CD14-positive monocyte (primary cell): ENCODE results near the gene PDZRN3. TPM values are rescaled to one million over a fixed set of nuclear protein-coding genes. Genes with fewer than 3 reads are reported as not detected.

Source experiments
- DNase-seq, 3 donors: peaks; one replicate each; pipeline ENCODE4 v3.0.0-alpha.2; 2011 to 2022
- H2AFZ ChIP-seq: 2 replicates; pipeline ENCODE4 v1.6.0; 2012; ENCODE audit warnings: mild to moderate bottlenecking, low read depth, low read length, inconsistent platforms; ENCODE audit not compliant: insufficient read depth, poor library complexity, severe bottlenecking
- H3K27ac ChIP-seq, 2 donors: 1 replicate in 1 of 2; 2 replicates in 1 of 2; pipeline ENCODE4 v1.5.1; 2012 to 2013; ENCODE audit warnings: low read length in 2 of 2, control low read depth in 1 of 2, inconsistent platforms in 1 of 2, low read depth in 1 of 2, mild to moderate bottlenecking in 1 of 2
- H3K27me3 ChIP-seq, 2 donors: one replicate each; pipeline versions ENCODE4 v1.6.0 to v1.6.1; 2011 to 2013; ENCODE audit warnings: low read length in 2 of 2; ENCODE audit not compliant: control insufficient read depth in 2 of 2, insufficient read depth in 2 of 2
- H3K36me3 ChIP-seq, 2 donors: replicated peaks in 1 of 2; 1 replicate in 1 of 2; 2 replicates in 1 of 2; pipeline versions ENCODE4 v1.5.1 to v1.6.1; 2012 to 2013; ENCODE audit warnings: low read length in 2 of 2, control low read depth in 1 of 2, inconsistent platforms in 1 of 2, mild to moderate bottlenecking in 1 of 2; ENCODE audit not compliant: insufficient read depth in 2 of 2, control insufficient read depth in 1 of 2
- H3K4me1 ChIP-seq, 2 donors: 1 replicate in 1 of 2; 2 replicates in 1 of 2; pipeline versions ENCODE4 v1.5.1 to v1.6.1; 2012 to 2013; ENCODE audit warnings: low read length in 2 of 2, control low read depth in 1 of 2, inconsistent platforms in 1 of 2, mild to moderate bottlenecking in 1 of 2, moderate library complexity in 1 of 2; ENCODE audit not compliant: insufficient read depth in 2 of 2, control insufficient read depth in 1 of 2
- H3K4me2 ChIP-seq: replicated peaks from 2 replicates; pipeline ENCODE3; 2012; ENCODE audit warnings: low read length, moderate library complexity, mild to moderate bottlenecking; ENCODE audit not compliant: poor library complexity, severe bottlenecking; ENCODE audit errors: extremely low read depth
- H3K4me3 ChIP-seq, 3 experiments: fragments of 200-600 bp in 1 of 3; sonication (generic) in 1 of 3; replicated peaks in 1 of 3; 1 replicate in 2 of 3; 2 replicates in 1 of 3; pipeline ENCODE4 v1.5.1; 2011 to 2013; ENCODE audit warnings: low read length in 3 of 3, mild to moderate bottlenecking in 3 of 3, control low read depth in 2 of 3, low read depth in 2 of 3, inconsistent platforms in 1 of 3, moderate library complexity in 1 of 3
- H3K79me2 ChIP-seq: 2 replicates; pipeline ENCODE4 v1.6.0; 2012; ENCODE audit warnings: mild to moderate bottlenecking, control low read depth, inconsistent platforms, low read length, moderate library complexity; ENCODE audit not compliant: insufficient read depth
- H3K9ac ChIP-seq: 2 replicates; pipeline ENCODE4 v1.6.0; 2017; ENCODE audit warnings: low read length, mild to moderate bottlenecking; ENCODE audit not compliant: insufficient read depth, poor library complexity, severe bottlenecking
- H3K9me3 ChIP-seq, 2 donors: replicated peaks in 1 of 2; 1 replicate in 1 of 2; 2 replicates in 1 of 2; pipeline versions ENCODE4 v1.5.1 to v1.6.1; 2012 to 2013; ENCODE audit warnings: low read length in 2 of 2, control low read depth in 1 of 2; ENCODE audit not compliant: control insufficient read depth in 1 of 2, insufficient read depth in 1 of 2
- H4K20me1 ChIP-seq: 2 replicates; pipeline ENCODE4 v1.6.0; 2012; ENCODE audit warnings: mild to moderate bottlenecking, low read length, control low read depth, moderate library complexity; ENCODE audit not compliant: insufficient read depth
- H3K27ac Mint-ChIP-seq, 7 donors: one replicate each; pipeline ENCODE4 v1.8.0; 2020; ENCODE audit warnings: mild to moderate bottlenecking in 7 of 7, mixed read lengths in 7 of 7, moderate library complexity in 6 of 7, inconsistent platforms in 2 of 7
- H3K27me3 Mint-ChIP-seq, 3 donors: one replicate each; pipeline ENCODE4 v1.8.0; 2021 to 2022; ENCODE audit warnings: low read depth in 3 of 3, mild to moderate bottlenecking in 3 of 3, mixed read lengths in 3 of 3, moderate library complexity in 3 of 3, inconsistent platforms in 1 of 3
- H3K36me3 Mint-ChIP-seq, 2 donors: one replicate each; pipeline ENCODE4 v1.8.0; 2020; ENCODE audit warnings: mixed read lengths in 2 of 2, inconsistent platforms in 1 of 2, mild to moderate bottlenecking in 1 of 2
- H3K4me1 Mint-ChIP-seq: one replicate; pipeline ENCODE4 v1.8.0; 2020; ENCODE audit warnings: mild to moderate bottlenecking, mixed read lengths
- H3K4me3 Mint-ChIP-seq, 2 donors: one replicate each; pipeline ENCODE4 v1.8.0; 2020; ENCODE audit warnings: mild to moderate bottlenecking in 2 of 2, mixed read lengths in 2 of 2, moderate library complexity in 1 of 2
- H3K9me3 Mint-ChIP-seq, 7 donors: one replicate each; pipeline ENCODE4 v1.8.0; 2020 to 2022; ENCODE audit warnings: mixed read lengths in 7 of 7, mild to moderate bottlenecking in 6 of 7, moderate library complexity in 6 of 7, inconsistent platforms in 2 of 7
- WGBS: methylation state at CpG from one replicate; pipeline ENCODE4 v1.1.5; 2013; ENCODE audit warnings: missing lambda C conversion rate; ENCODE audit not compliant: insufficient coverage; 5-methylcytosine and 5-hydroxymethylcytosine counted together
- intact Hi-C, 2 donors: fragments of 100-400 bp; cut with micrococcal nuclease; formaldehyde crosslinking; loops; one replicate each; pipeline versions ENCODE4 v1.15.0 to v1.15.1; 2023
- polyA plus RNA-seq, 3 donors: library from polyadenylated mRNA; depleted of rRNA in 1 of 3; unstranded in 2 of 3; stranded (reverse) in 1 of 3; fragments of 300-500 nt in 2 of 3; fragments of >200 nt in 1 of 3; fragmentation: Illumina TruSeq in 2 of 3; gene quantifications; 1 replicate in 2 of 3; 2 replicates in 1 of 3; pipeline ENCODE4 v1.2.3, GENCODE V29; 2012 to 2021
- TF ChIP-seq, protein P1 (sequence below): fragments of 200-600 bp; IDR thresholded peaks from one replicate; pipeline ENCODE4 v1.8.0; 2022; ENCODE audit warnings: antibody characterized with exemption, mild to moderate bottlenecking

PDZRN3 gene
- polyA plus RNA-seq, 3 donors: not detected

DNA sequence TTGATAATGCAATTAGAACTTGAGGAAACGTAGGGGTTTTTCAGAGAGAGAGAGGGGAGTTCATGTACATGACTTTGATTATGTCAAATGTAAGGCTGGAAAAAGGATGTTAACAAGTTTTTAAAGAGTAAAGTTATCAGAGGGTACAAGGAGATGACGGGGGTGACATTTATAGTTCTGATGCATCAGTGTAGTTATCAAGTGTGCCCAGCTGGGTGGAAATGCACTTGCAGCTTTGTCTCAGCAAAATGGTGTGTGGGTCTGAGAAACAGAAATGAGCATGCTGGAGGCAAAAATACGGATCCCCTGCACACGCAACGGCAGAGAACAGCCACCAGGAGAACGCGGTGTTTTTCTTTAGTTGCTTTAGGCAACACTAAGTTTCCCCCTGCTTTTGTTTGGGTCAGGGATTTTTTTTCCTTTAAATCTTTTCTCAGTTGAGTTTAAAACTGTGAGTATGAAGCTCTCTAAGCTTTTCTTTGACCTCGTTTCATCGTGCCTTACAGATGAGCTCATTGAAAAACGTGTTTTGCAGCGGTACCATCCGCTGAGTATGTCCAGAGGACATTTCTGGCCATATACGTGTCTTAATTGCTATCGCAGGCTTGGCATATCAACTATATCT, 205.4 kb downstream of the PDZRN3 start:
- Mint-ChIP-seq H3K9me3 (peaks cover 0 to 6% (median 2%) of the 10 kb centered on the region in 7 donors), H3K4me1 (no peaks in the 10 kb centered on the region), H3K27me3 (peaks cover 0 to 13% (median 12%) of the 10 kb centered on the region in 3 donors), H3K36me3 (no peaks in the 10 kb centered on the region), H3K27ac (no peak overlapping the region), H3K4me3 (no peak overlapping the region)
- H3K9me3 ChIP-seq: no peaks in the 10 kb centered on the region
- H2AFZ ChIP-seq: no peak overlapping the region
- H3K79me2 ChIP-seq: no peaks in the 10 kb centered on the region
- 82% methylated on average over 10 of the region's 14 CpGs for WGBS
- no peak overlapping the region for H3K9ac ChIP-seq
- H3K4me2 ChIP-seq: no peak overlapping the region
- H3K4me3 ChIP-seq: no peak overlapping the region
- no peaks in the 10 kb centered on the region for H3K27me3 ChIP-seq
- intact Hi-C loops: no loop called here
- H3K4me1 ChIP-seq: no peaks in the 10 kb centered on the region
- no peak overlapping the region for H3K27ac ChIP-seq
- no peaks in the 10 kb centered on the region for H4K20me1 ChIP-seq
- TF ChIP-seq, protein P1, sequence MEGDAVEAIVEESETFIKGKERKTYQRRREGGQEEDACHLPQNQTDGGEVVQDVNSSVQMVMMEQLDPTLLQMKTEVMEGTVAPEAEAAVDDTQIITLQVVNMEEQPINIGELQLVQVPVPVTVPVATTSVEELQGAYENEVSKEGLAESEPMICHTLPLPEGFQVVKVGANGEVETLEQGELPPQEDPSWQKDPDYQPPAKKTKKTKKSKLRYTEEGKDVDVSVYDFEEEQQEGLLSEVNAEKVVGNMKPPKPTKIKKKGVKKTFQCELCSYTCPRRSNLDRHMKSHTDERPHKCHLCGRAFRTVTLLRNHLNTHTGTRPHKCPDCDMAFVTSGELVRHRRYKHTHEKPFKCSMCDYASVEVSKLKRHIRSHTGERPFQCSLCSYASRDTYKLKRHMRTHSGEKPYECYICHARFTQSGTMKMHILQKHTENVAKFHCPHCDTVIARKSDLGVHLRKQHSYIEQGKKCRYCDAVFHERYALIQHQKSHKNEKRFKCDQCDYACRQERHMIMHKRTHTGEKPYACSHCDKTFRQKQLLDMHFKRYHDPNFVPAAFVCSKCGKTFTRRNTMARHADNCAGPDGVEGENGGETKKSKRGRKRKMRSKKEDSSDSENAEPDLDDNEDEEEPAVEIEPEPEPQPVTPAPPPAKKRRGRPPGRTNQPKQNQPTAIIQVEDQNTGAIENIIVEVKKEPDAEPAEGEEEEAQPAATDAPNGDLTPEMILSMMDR: no peak
- DNase-seq: no peak
- no peaks in the 10 kb centered on the region for H3K36me3 ChIP-seq

DNA sequence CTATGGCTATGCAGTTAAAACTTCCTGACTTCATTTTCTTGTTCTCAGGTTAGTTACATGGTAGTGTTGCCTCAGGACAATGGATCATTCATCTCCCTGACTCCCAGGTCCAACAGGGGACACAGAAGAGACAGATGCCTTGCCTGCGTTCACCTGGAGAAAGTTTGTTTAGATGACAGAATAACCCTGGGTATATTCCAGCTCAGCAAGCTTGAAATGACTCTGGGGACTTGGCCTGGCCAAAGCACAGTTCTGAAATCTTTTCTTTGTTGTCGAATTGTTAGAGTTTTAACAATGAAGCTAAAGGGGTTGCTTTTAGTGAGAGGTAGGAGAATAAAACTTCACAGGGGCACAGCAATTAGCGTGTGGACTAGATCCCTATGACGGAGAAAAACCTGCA, 206.1 kb downstream of the PDZRN3 start:
- no peak overlapping the region for H3K27ac Mint-ChIP-seq
- no peaks in the 10 kb centered on the region for H3K36me3 Mint-ChIP-seq
- no peak for DNase-seq
- H3K4me1 Mint-ChIP-seq: no peaks in the 10 kb centered on the region
- no peak overlapping the region for H3K4me3 Mint-ChIP-seq
- no peak overlapping the region for H3K4me2 ChIP-seq
- no peak overlapping the region for H2AFZ ChIP-seq
- TF ChIP-seq, protein P1: no peak
- no peaks in the 10 kb centered on the region for H3K79me2 ChIP-seq
- no peak overlapping the region for H3K27ac ChIP-seq
- H4K20me1 ChIP-seq: no peaks in the 10 kb centered on the region
- H3K4me3 ChIP-seq: no peak overlapping the region
- peaks cover 0 to 11% (median 8%) of the 10 kb centered on the region in 3 donors for H3K27me3 Mint-ChIP-seq
- no peaks in the 10 kb centered on the region for H3K27me3 ChIP-seq
- peaks cover 0 to 7% (median 2%) of the 10 kb centered on the region in 7 donors for H3K9me3 Mint-ChIP-seq
- 67% methylated on average over 1 of the region's 4 CpGs for WGBS
- no peaks in the 10 kb centered on the region for H3K4me1 ChIP-seq
- H3K36me3 ChIP-seq: no peaks in the 10 kb centered on the region
- no peak overlapping the region for H3K9ac ChIP-seq
- intact Hi-C loops: no loop called here
- H3K9me3 ChIP-seq: no peaks in the 10 kb centered on the region
